Endothelial cell (in vitro differentiated cells): Measurements from ENCODE around the gene BCDIN3D. TPM values are rescaled to one million over a fixed set of nuclear protein-coding genes. Genes with fewer than 3 reads are reported as not detected.

Experiments used
- DNase-seq: peaks from one replicate; pipeline ENCODE4 v3.0.0; 2021; ENCODE audit warnings: low spot score
- H3K27ac Mint-ChIP-seq: one replicate; pipeline ENCODE4 v1.8.0; 2021; ENCODE audit warnings: mixed read lengths, inconsistent platforms; ENCODE audit not compliant: unreplicated experiment
- H3K27me3 Mint-ChIP-seq: one replicate; pipeline ENCODE4 v1.8.0; 2021; ENCODE audit warnings: mild to moderate bottlenecking, moderate library complexity, mixed read lengths, inconsistent platforms; ENCODE audit not compliant: unreplicated experiment
- H3K36me3 Mint-ChIP-seq: one replicate; pipeline ENCODE4 v1.8.0; 2021; ENCODE audit warnings: mild to moderate bottlenecking, low read depth, mixed read lengths, inconsistent platforms; ENCODE audit not compliant: unreplicated experiment
- H3K4me1 Mint-ChIP-seq: one replicate; pipeline ENCODE4 v1.8.0; 2021; ENCODE audit warnings: mild to moderate bottlenecking, mixed read lengths, inconsistent platforms; ENCODE audit not compliant: unreplicated experiment
- H3K4me3 Mint-ChIP-seq: one replicate; pipeline ENCODE4 v1.8.0; 2021; ENCODE audit warnings: mild to moderate bottlenecking, mixed read lengths, inconsistent platforms; ENCODE audit not compliant: unreplicated experiment
- H3K9me3 Mint-ChIP-seq: one replicate; pipeline ENCODE4 v1.8.0; 2021; ENCODE audit warnings: mixed read lengths, inconsistent platforms; ENCODE audit not compliant: unreplicated experiment
- CTCF ChIP-seq: fragments of 200-600 bp; sonication (generic); IDR thresholded peaks from one replicate; pipeline ENCODE4 v1.5.0; 2021; ENCODE audit warnings: antibody characterized with exemption; ENCODE audit not compliant: unreplicated experiment
- total RNA-seq: library from RNA; stranded (reverse); fragmentation: NEBNext Ultra II Directional; extraction: Animal tissue kit (Norgen Biotek cat#: 25700); gene quantifications from one replicate; pipeline ENCODE4 v1.2.1, GENCODE V29; 2021; ENCODE audit not compliant: unreplicated experiment

Gene BCDIN3D
- total RNA-seq, 1 donor from 2014 or later: 2.6 TPM

GRCh38 chr12:49792181-49792970, 50.5 kb downstream of the BCDIN3D start:
- no peak overlapping the region for H3K27ac Mint-ChIP-seq
- TF ChIP-seq CTCF: no peak
- H3K4me1 Mint-ChIP-seq: peaks cover 15% of the 10 kb centered on the region
- H3K27me3 Mint-ChIP-seq: peaks cover 10% of the 10 kb centered on the region
- no peaks in the 10 kb centered on the region for H3K9me3 Mint-ChIP-seq
- H3K4me3 Mint-ChIP-seq: no peak overlapping the region
- DNase-seq: no peak
- H3K36me3 Mint-ChIP-seq: peaks cover 27% of the 10 kb centered on the region

GRCh38 chr12:49791700-49792099, 51.2 kb downstream of the BCDIN3D start:
- TF ChIP-seq CTCF: no peak
- peaks cover 10% of the 10 kb centered on the region for H3K27me3 Mint-ChIP-seq
- DNase-seq: no peak
- no peak overlapping the region for H3K27ac Mint-ChIP-seq
- H3K9me3 Mint-ChIP-seq: no peaks in the 10 kb centered on the region
- H3K4me3 Mint-ChIP-seq: no peak overlapping the region
- H3K4me1 Mint-ChIP-seq: peaks cover 15% of the 10 kb centered on the region
- peaks cover 28% of the 10 kb centered on the region for H3K36me3 Mint-ChIP-seq

GRCh38 chr12:49790741-49791555, 52.0 kb downstream of the BCDIN3D start:
- Mint-ChIP-seq H3K4me3 (no peak overlapping the region), H3K36me3 (peaks cover 28% of the 10 kb centered on the region), H3K27ac (peak overlapping the region; percentile 20), H3K27me3 (peaks cover 10% of the 10 kb centered on the region), H3K4me1 (peaks cover 15% of the 10 kb centered on the region), H3K9me3 (no peaks in the 10 kb centered on the region)
- DNase-seq: no peak
- TF ChIP-seq CTCF: no peak

GRCh38 chr12:49789992-49790391, 52.9 kb downstream of the BCDIN3D start:
- H3K27ac Mint-ChIP-seq: peak overlapping the region; percentile 20
- peaks cover 7% of the 10 kb centered on the region for H3K27me3 Mint-ChIP-seq
- peak; percentile 46 for DNase-seq

More at GRCh38 chr12:49789992-49790391, 52.9 kb downstream of the BCDIN3D start:
- Mint-ChIP-seq H3K9me3 (no peaks in the 10 kb centered on the region), H3K4me1 (peaks cover 17% of the 10 kb centered on the region), H3K36me3 (peaks cover 28% of the 10 kb centered on the region), H3K4me3 (no peak overlapping the region)
- TF ChIP-seq CTCF: peak; percentile 65
